ENCODE data around the gene ZNF319. TPM values are rescaled to one million over a fixed set of nuclear protein-coding genes. Genes with fewer than 3 reads are reported as not detected.

ZNF319 gene
- total and polyA plus RNA-seq, 4 donors, result 0.64 to 3.4 (median 2.6) TPM

DNA sequence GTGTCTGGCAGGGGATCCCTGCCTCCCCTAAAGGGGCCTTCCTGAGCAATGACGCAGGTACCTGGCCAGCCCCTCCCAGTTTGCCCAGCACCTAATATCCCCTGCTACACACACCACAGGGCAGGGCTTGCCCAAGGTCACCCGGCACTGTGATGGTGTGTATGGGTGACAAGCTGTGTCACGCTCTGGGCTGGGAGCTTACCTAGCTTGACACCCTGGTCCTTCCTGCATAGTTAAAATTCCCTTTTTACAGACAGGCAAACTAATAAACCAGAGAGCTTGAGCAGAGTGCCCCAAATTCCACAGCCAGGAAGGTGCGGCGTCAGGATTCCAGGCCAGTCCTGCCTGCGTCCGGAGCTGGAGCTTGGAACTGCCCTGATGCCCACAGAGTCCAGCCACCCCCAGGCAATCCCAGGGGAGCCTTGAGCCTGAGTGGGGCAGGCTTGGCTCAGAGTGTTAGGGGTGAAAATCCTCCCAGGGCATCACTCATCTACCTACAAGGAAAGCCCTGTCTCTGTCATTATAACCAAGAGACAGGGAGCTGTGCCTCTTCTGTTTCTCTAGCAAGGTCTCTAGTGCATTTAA is 43.2 kb upstream of the ZNF319 start:
- H3K36me3 ChIP-seq (ENCODE audit: control insufficient read depth in 4 of 4, insufficient read depth in 3 of 4, low read depth in 1 of 4, low read length in 3 of 4), result peaks cover 15 to 53% (median 31%) of the 10 kb centered on the region in 4 donors
- H3K27me3 ChIP-seq (ENCODE audit: control insufficient read depth in 4 of 4, insufficient read depth in 4 of 4, low read length in 3 of 4), result no peaks in the 10 kb centered on the region
- no peak for DNase-seq (ENCODE audit: low spot score)
- H3K27ac ChIP-seq (ENCODE audit: low read depth in 1 of 2, low read length in 2 of 2), result no peak overlapping the region
- WGBS, result 94% methylated on average over 7 of the region's 7 CpGs
- no peak overlapping the region for H3K9ac ChIP-seq (ENCODE audit: low read depth in 1 of 2, low read length in 2 of 2)
- H3K4me3 ChIP-seq (ENCODE audit: low read depth in 1 of 3, low read length in 3 of 3), result no peak overlapping the region
- H3K9me3 ChIP-seq (ENCODE audit: control insufficient read depth in 4 of 4, low read length in 3 of 4), result no peaks in the 10 kb centered on the region
- no peak for TF ChIP-seq SP1 (IDR thresholded peaks at IDR 0.05)
- no peak for TF ChIP-seq RXRA (IDR thresholded peaks at IDR 0.05)
- TF ChIP-seq HNF4A (conservative IDR thresholded peaks at IDR 0.05), result no peak
- TF ChIP-seq TAF1 (conservative IDR thresholded peaks at IDR 0.05), result no peak
- no peak for TF ChIP-seq FOXA1 (IDR thresholded peaks at IDR 0.05)
- no peak for TF ChIP-seq JUND (IDR thresholded peaks at IDR 0.05)
- no peak for TF ChIP-seq EGR1 (IDR thresholded peaks at IDR 0.05; ENCODE audit: low read depth in 2 of 2)
- no peak for TF ChIP-seq HNF4G (IDR thresholded peaks at IDR 0.05)
- TF ChIP-seq, protein P1, sequence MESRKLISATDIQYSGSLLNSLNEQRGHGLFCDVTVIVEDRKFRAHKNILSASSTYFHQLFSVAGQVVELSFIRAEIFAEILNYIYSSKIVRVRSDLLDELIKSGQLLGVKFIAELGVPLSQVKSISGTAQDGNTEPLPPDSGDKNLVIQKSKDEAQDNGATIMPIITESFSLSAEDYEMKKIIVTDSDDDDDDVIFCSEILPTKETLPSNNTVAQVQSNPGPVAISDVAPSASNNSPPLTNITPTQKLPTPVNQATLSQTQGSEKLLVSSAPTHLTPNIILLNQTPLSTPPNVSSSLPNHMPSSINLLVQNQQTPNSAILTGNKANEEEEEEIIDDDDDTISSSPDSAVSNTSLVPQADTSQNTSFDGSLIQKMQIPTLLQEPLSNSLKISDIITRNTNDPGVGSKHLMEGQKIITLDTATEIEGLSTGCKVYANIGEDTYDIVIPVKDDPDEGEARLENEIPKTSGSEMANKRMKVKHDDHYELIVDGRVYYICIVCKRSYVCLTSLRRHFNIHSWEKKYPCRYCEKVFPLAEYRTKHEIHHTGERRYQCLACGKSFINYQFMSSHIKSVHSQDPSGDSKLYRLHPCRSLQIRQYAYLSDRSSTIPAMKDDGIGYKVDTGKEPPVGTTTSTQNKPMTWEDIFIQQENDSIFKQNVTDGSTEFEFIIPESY (IDR thresholded peaks at IDR 0.05), result no peak
- TF ChIP-seq, protein P2, sequence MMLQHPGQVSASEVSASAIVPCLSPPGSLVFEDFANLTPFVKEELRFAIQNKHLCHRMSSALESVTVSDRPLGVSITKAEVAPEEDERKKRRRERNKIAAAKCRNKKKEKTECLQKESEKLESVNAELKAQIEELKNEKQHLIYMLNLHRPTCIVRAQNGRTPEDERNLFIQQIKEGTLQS (IDR thresholded peaks at IDR 0.05), result no peak
- no peak for TF ChIP-seq GABPA (IDR thresholded peaks at IDR 0.05 in 1 of 2, conservative IDR thresholded peaks at IDR 0.05 in 1 of 2)
- no peak for TF ChIP-seq NR2F2 (IDR thresholded peaks at IDR 0.05)
- TF ChIP-seq RAD21 (IDR thresholded peaks at IDR 0.05), result no peak
- no peak for TF ChIP-seq YY1 (IDR thresholded peaks at IDR 0.05)
- H3K4me1 ChIP-seq (ENCODE audit: control insufficient read depth in 4 of 4, insufficient read depth in 4 of 4, low read length in 3 of 4), result peaks cover 0 to 9% (median 5%) of the 10 kb centered on the region in 4 donors

GRCh38 chr16:58042886-58043515 is 42.5 kb upstream of the ZNF319 start:
- DNase-seq (ENCODE audit: low spot score), result no peak
- Histone ChIP-seq H3K9ac (ENCODE audit: low read depth in 1 of 2, low read length in 2 of 2) (no peak overlapping the region), H3K27me3 (ENCODE audit: control insufficient read depth in 4 of 4, insufficient read depth in 4 of 4, low read length in 3 of 4) (no peaks in the 10 kb centered on the region), H3K4me3 (ENCODE audit: low read depth in 1 of 3, low read length in 3 of 3) (no peak overlapping the region), H3K36me3 (ENCODE audit: control insufficient read depth in 4 of 4, insufficient read depth in 3 of 4, low read depth in 1 of 4, low read length in 3 of 4) (peaks cover 15 to 58% (median 34%) of the 10 kb centered on the region in 4 donors), H3K9me3 (ENCODE audit: control insufficient read depth in 4 of 4, low read length in 3 of 4) (no peaks in the 10 kb centered on the region), H3K27ac (ENCODE audit: low read depth in 1 of 2, low read length in 2 of 2) (no peak overlapping the region), H3K4me1 (ENCODE audit: control insufficient read depth in 4 of 4, insufficient read depth in 4 of 4, low read length in 3 of 4) (peaks cover 0 to 9% (median 5%) of the 10 kb centered on the region in 4 donors)
- WGBS, result 97% methylated on average over 16 of the region's 16 CpGs
- TF ChIP-seq, protein P2 (IDR thresholded peaks at IDR 0.05), result no peak
- no peak for TF ChIP-seq RXRA (IDR thresholded peaks at IDR 0.05)
- no peak for TF ChIP-seq TAF1 (conservative IDR thresholded peaks at IDR 0.05)
- no peak for TF ChIP-seq NR2F2 (IDR thresholded peaks at IDR 0.05)
- no peak for TF ChIP-seq RAD21 (IDR thresholded peaks at IDR 0.05)
- TF ChIP-seq, protein P3, sequence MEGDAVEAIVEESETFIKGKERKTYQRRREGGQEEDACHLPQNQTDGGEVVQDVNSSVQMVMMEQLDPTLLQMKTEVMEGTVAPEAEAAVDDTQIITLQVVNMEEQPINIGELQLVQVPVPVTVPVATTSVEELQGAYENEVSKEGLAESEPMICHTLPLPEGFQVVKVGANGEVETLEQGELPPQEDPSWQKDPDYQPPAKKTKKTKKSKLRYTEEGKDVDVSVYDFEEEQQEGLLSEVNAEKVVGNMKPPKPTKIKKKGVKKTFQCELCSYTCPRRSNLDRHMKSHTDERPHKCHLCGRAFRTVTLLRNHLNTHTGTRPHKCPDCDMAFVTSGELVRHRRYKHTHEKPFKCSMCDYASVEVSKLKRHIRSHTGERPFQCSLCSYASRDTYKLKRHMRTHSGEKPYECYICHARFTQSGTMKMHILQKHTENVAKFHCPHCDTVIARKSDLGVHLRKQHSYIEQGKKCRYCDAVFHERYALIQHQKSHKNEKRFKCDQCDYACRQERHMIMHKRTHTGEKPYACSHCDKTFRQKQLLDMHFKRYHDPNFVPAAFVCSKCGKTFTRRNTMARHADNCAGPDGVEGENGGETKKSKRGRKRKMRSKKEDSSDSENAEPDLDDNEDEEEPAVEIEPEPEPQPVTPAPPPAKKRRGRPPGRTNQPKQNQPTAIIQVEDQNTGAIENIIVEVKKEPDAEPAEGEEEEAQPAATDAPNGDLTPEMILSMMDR (IDR thresholded peaks at IDR 0.05; ENCODE audit: low read depth, low read length, missing input control), result no peak
- no peak for TF ChIP-seq GABPA (IDR thresholded peaks at IDR 0.05 in 1 of 2, conservative IDR thresholded peaks at IDR 0.05 in 1 of 2)
- no peak for TF ChIP-seq JUND (IDR thresholded peaks at IDR 0.05)
- TF ChIP-seq FOXA2 (IDR thresholded peaks at IDR 0.05), result no peak
- no peak for TF ChIP-seq SP1 (IDR thresholded peaks at IDR 0.05)
- no peak for TF ChIP-seq YY1 (IDR thresholded peaks at IDR 0.05)
- TF ChIP-seq HNF4A (conservative IDR thresholded peaks at IDR 0.05), result no peak
